Uterus (tissue), 2 donors: Measurements from ENCODE around the gene ST8SIA5.

Experiments used
- POLR2A ChIP-seq, 2 donors: fragments of 450-650 bp; IDR thresholded peaks; one replicate each; pipeline ENCODE4 v1.6.1; 2016; ENCODE audit warnings: antibody characterized with exemption in 2 of 2, mild to moderate bottlenecking in 1 of 2, moderate library complexity in 1 of 2
- TF ChIP-seq, protein P1 (sequence below), 4 experiments: fragments of 200-600 bp in 2 of 4; fragments of 450-650 bp in 2 of 4; sonication (generic) in 2 of 4; IDR thresholded peaks; one replicate each; pipeline ENCODE4 v1.5.1; 2016 to 2019; ENCODE audit warnings: antibody characterized with exemption in 4 of 4, mild to moderate bottlenecking in 2 of 4, moderate library complexity in 1 of 4

DNA sequence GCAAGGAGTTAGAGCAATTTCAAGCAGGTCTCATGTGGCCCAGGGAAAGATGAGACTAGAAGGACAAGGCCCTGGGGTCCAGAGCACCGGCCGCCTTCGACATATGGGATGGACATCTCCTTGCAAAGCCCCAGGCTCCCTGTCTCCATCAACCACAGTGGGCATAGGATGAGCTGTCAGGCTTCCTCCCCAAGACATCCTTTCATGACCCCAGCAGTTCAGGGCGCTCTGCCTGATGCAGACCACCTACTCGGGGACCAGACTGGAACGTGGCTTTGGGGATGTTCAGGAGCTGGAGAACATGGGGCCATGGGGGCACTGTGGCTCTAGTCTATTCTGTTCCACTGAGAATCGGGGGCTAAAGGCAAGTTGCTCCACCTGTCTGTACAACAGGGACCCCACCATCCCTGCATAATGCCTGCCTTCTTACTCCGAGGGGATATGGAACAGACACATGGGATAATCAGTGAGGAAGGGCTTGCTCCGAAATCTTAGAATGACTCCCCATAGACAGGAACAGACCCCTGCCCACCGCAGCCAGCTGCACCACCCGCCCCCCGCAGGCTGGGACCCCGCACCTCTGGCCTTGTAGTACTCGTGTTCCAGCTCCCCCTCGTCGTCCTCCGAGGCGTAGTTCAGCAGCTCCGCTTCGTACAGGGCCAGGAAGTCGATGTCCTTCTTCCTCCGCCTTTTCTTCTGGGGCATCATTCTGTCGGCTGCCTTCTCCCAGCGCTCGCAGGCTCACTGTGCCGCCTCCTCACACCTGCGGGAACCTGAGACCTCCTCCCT lies 100.3 kb downstream of the ST8SIA5 start:
- no peak for TF ChIP-seq POLR2A (IDR thresholded peaks at IDR 0.05)
- TF ChIP-seq, protein P1, sequence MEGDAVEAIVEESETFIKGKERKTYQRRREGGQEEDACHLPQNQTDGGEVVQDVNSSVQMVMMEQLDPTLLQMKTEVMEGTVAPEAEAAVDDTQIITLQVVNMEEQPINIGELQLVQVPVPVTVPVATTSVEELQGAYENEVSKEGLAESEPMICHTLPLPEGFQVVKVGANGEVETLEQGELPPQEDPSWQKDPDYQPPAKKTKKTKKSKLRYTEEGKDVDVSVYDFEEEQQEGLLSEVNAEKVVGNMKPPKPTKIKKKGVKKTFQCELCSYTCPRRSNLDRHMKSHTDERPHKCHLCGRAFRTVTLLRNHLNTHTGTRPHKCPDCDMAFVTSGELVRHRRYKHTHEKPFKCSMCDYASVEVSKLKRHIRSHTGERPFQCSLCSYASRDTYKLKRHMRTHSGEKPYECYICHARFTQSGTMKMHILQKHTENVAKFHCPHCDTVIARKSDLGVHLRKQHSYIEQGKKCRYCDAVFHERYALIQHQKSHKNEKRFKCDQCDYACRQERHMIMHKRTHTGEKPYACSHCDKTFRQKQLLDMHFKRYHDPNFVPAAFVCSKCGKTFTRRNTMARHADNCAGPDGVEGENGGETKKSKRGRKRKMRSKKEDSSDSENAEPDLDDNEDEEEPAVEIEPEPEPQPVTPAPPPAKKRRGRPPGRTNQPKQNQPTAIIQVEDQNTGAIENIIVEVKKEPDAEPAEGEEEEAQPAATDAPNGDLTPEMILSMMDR (IDR thresholded peaks at IDR 0.05) = no peak
